ENCODE measurements around the gene PFN3.
"Not testable (repeated sequence)": the region's sequence is repeated elsewhere in the genome, so short reads cannot be mapped to it uniquely, and the experiment has no call there.

Gene PFN3

GRCh38 chr5:177365845-177366527, 34.5 kb downstream of the PFN3 start:
- H3K4me3 ChIP-seq (replicated peaks; ENCODE audit: low read depth, low read length): no peak overlapping the region
- no peak for TF ChIP-seq CTCF (IDR thresholded peaks at IDR 0.05; ENCODE audit: low read length, missing control alignments)
- DNase-seq (ENCODE audit: low read depth): no peak

- H3K4me3 ChIP-seq (replicated peaks; ENCODE audit: low read depth, low read length): no peak overlapping the region
- peak; percentile 43 for DNase-seq (ENCODE audit: low read depth)
- TF ChIP-seq CTCF (IDR thresholded peaks at IDR 0.05; ENCODE audit: low read length, missing control alignments): no peak
These were observed 36.1 kb downstream of the PFN3 start for GRCh38 chr5:177364159-177364962.

GRCh38 chr5:177363565-177363964, 36.9 kb downstream of the PFN3 start:
- peak overlapping the region; percentile 44 for H3K4me3 ChIP-seq (replicated peaks; ENCODE audit: low read depth, low read length)
- DNase-seq (ENCODE audit: low read depth): no peak
- TF ChIP-seq CTCF (IDR thresholded peaks at IDR 0.05; ENCODE audit: low read length, missing control alignments): no peak

DNA sequence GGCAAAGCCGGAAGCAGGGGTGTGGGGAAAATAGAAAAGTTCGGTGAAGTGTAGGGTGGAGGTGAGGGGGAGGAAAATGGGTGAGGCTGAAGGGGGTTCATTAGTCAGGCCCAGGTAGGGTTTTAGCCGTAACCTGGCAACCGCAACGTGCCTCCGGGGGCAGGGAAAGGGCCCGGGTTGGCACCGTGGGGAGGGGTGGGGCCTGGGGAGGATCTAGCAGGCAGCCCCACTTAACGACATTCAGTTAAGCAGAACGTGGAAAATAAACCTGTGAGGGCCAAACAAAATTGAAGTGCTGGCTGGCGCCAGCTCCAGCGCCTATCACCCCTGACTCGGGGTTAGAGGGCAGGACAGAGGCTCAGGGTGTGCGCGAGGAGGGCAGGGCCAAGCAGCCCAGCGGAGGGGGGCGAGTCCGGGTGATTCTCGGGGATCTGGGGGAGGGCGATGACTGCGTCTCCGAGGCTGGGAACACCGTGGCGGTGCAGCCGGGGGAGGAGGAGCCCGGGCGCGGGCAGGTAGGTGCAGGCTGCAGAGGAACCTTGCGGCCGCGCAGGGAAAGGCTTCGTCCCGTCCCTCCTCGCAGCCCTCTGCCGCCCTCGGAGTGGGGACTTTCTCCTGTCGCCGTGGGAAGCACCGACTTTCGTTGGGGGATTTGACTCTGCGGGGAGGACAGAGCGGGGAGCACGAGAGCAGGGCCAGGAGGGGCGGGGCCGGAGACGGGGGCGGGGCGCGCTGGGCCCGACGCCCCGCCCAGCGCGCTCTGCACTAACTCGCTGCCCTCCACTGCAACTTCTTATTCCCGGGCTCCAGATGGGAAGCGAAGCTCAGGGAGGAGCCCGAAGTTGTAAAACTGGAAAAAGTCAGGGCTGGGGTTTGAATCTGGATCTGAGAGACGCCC, 37.6 kb downstream of the PFN3 start:
- peak overlapping the region; percentile 44 for H3K4me3 ChIP-seq (replicated peaks; ENCODE audit: low read depth, low read length)
- peak; percentile 40 for DNase-seq (ENCODE audit: low read depth)
- TF ChIP-seq CTCF (IDR thresholded peaks at IDR 0.05; ENCODE audit: low read length, missing control alignments): no peak

DNA sequence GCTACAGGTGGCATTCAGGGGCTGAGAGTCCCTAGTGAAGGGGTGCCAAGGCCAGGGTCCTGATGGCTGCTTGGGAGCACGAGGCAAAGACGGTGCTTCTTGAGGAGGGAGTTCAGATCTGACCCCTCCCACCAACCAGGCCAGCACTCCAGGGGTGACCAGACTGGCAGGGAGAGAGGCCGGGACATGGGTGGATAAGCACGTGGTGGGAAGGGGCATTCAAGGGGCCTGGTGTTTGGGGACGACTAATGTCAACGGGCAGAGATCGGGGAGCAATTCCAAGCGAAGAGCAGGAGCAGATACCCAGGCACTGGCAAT, 38.2 kb downstream of the PFN3 start:
- no peak for DNase-seq (ENCODE audit: low read depth)
- TF ChIP-seq CTCF (IDR thresholded peaks at IDR 0.05; ENCODE audit: low read length, missing control alignments): no peak
- H3K4me3 ChIP-seq (replicated peaks; ENCODE audit: low read depth, low read length): no peak overlapping the region

- no peak overlapping the region for H3K4me3 ChIP-seq (replicated peaks; ENCODE audit: low read depth, low read length)
- DNase-seq (ENCODE audit: low read depth): no peak
- no peak for TF ChIP-seq CTCF (IDR thresholded peaks at IDR 0.05; ENCODE audit: low read length, missing control alignments)
These were observed 38.8 kb downstream of the PFN3 start for GRCh38 chr5:177361418-177362291.

GRCh38 chr5:177360740-177361139, 39.7 kb downstream of the PFN3 start:
- DNase-seq (ENCODE audit: low read depth): not testable (repeated sequence)

More at GRCh38 chr5:177360740-177361139, 39.7 kb downstream of the PFN3 start:
- not testable (repeated sequence) for H3K4me3 ChIP-seq (replicated peaks; ENCODE audit: low read depth, low read length)

Data from fibroblast of pulmonary artery (primary cell).